HCT116 (cell line): Measurements from ENCODE around the gene TOX2. TPM values are rescaled to one million over a fixed set of nuclear protein-coding genes. Genes with fewer than 3 reads are reported as not detected.

Source experiments
- ATAC-seq: fragments of 200-7000 bp; cut with Tn5 transposase; 2 replicates; pipeline ENCODE4 v1.9.1; 2020; ENCODE audit warnings: mild to moderate bottlenecking, moderate library complexity
- BruUV-seq: library from RNA; stranded (reverse); fragments of 400-500 nt; replicated peaks from 2 replicates; lab custom pipeline; 2021; lab: Mats Ljungman, UMichigan
- CTCF ChIA-PET: fragments of 300-600 bp; sonication (Branson Sonifier 250); formaldehyde crosslinking; loops from one replicate; lab custom pipeline; 2021; ENCODE audit warnings: antibody characterized with exemption; lab: Charles Lee
- POLR2A ChIA-PET: fragments of 300-600, 350-600 bp; sonication (Branson Sonifier 250); formaldehyde crosslinking; loops from one replicate; lab custom pipeline; 2021; ENCODE audit warnings: antibody characterized with exemption; lab: Charles Lee
- RAD21 ChIA-PET, 2 experiments: fragments of 300-600 bp; sonication (Branson Sonifier 250); formaldehyde crosslinking; loops; one replicate each; lab custom pipeline; 2023; ENCODE audit warnings: low total read pairs in 2 of 2; ENCODE audit not compliant: uncharacterized antibody in 2 of 2, unreplicated experiment in 2 of 2, low non-redundant PET in 1 of 2; lab: Charles Lee
- DNase-seq: peaks from one replicate; pipeline ENCODE4 v3.0.0-alpha.2; 2010; ENCODE audit warnings: low read depth, low spot score
- H2AFZ ChIP-seq: fragments of 200-600 bp; shearing (Covaris generic), sonication (generic); 2 replicates; pipeline ENCODE4 v1.6.1; 2017; ENCODE audit warnings: low read depth, mixed run types, mixed read lengths, antibody characterized with exemption, low read length; ENCODE audit not compliant: poor library complexity, severe bottlenecking
- H3K27ac ChIP-seq: 2 replicates; pipeline ENCODE4 v1.5.1; 2012; ENCODE audit warnings: low read depth, low read length
- H3K27me3 ChIP-seq: fragments of 200-600 bp; sonication (generic); 2 replicates; pipeline ENCODE4 v1.6.1; 2016; ENCODE audit warnings: mixed run types, low read length, mixed read lengths; ENCODE audit not compliant: insufficient read depth
- H3K36me3 ChIP-seq, 2 experiments: fragments of 200-500 bp in 1 of 2; fragments of 200-600 bp in 1 of 2; sonication (Bioruptor generic) in 1 of 2; sonication (generic) in 1 of 2; 2 replicates each; pipeline versions ENCODE4 v1.5.1 to v1.6.1; 2014 to 2016; ENCODE audit warnings: low read length in 2 of 2, inconsistent platforms in 1 of 2, mixed read lengths in 1 of 2, mixed run types in 1 of 2; ENCODE audit not compliant: insufficient read depth in 2 of 2, control insufficient read depth in 1 of 2
- H3K4me1 ChIP-seq, 2 experiments: fragments of 200-600 bp in 1 of 2; sonication (generic) in 1 of 2; 2 replicates each; pipeline versions ENCODE4 v1.5.1 to v1.6.1; 2012 to 2017; ENCODE audit warnings: low read length in 2 of 2, inconsistent platforms in 1 of 2, mild to moderate bottlenecking in 1 of 2, mixed read lengths in 1 of 2, mixed run types in 1 of 2, moderate library complexity in 1 of 2; ENCODE audit not compliant: insufficient read depth in 2 of 2, control insufficient read depth in 1 of 2
- H3K4me2 ChIP-seq: fragments of 200-600 bp; sonication (generic); 2 replicates; pipeline ENCODE4 v1.6.1; 2017; ENCODE audit warnings: mixed run types, low read length, mixed read lengths
- H3K4me3 ChIP-seq, 2 experiments: fragments of 200-600 bp in 1 of 2; sonication (generic) in 1 of 2; replicated peaks in 1 of 2; 2 replicates each; pipeline ENCODE4 v1.5.1; 2011 to 2016; ENCODE audit warnings: low read length in 2 of 2, control low read depth in 1 of 2, low read depth in 1 of 2, mild to moderate bottlenecking in 1 of 2, mixed read lengths in 1 of 2, mixed run types in 1 of 2
- H3K79me2 ChIP-seq: fragments of 200-600 bp; sonication (generic); 2 replicates; pipeline ENCODE4 v1.6.1; 2017; ENCODE audit warnings: mild to moderate bottlenecking, mixed run types, low read length, moderate library complexity, mixed read lengths; ENCODE audit not compliant: insufficient read depth
- H3K9ac ChIP-seq: fragments of 200-600 bp; sonication (generic); 2 replicates; pipeline ENCODE4 v1.6.1; 2016; ENCODE audit warnings: low read length, mixed read lengths
- H3K9me2 ChIP-seq: fragments of 200-600 bp; sonication (generic), shearing (Covaris generic); 2 replicates; pipeline ENCODE4 v1.6.1; 2017; ENCODE audit warnings: mixed run types, mild to moderate bottlenecking, moderate library complexity; ENCODE audit not compliant: insufficient read depth
- H3K9me3 ChIP-seq, 2 experiments: fragments of 200-500 bp in 1 of 2; fragments of 200-600 bp in 1 of 2; sonication (Bioruptor generic) in 1 of 2; sonication (generic) in 1 of 2; 2 replicates each; pipeline ENCODE4 v1.6.1; 2014 to 2017; ENCODE audit warnings: low read length in 2 of 2, mixed read lengths in 2 of 2, inconsistent platforms in 1 of 2, low read depth in 1 of 2, mild to moderate bottlenecking in 1 of 2, mixed run types in 1 of 2, moderate library complexity in 1 of 2; ENCODE audit not compliant: control insufficient read depth in 1 of 2, insufficient read depth in 1 of 2
- H4K20me1 ChIP-seq: fragments of 200-600 bp; sonication (generic), shearing (Covaris generic); 2 replicates; pipeline ENCODE4 v1.6.1; 2017; ENCODE audit warnings: mixed run types, mild to moderate bottlenecking, moderate library complexity; ENCODE audit not compliant: insufficient read depth
- CBX3 ChIP-seq: IDR thresholded peaks from 2 replicates; pipeline ENCODE4 v1.6.1; 2012; ENCODE audit warnings: low read depth
- CEBPB ChIP-seq: IDR thresholded peaks from 2 replicates; pipeline ENCODE4 v1.6.1; 2012; ENCODE audit warnings: low read depth
- EZH2 ChIP-seq: fragments of 200-600 bp; sonication (generic); IDR thresholded peaks from 2 replicates; pipeline ENCODE4 v1.6.1; 2017; ENCODE audit warnings: antibody characterized with exemption, mixed run types
- EZH2phosphoT487 ChIP-seq: fragments of 200-600 bp; IDR thresholded peaks from 2 replicates; pipeline ENCODE4 v1.6.1; 2018; ENCODE audit warnings: antibody characterized with exemption, borderline replicate concordance
- FOSL1 ChIP-seq: IDR thresholded peaks from 2 replicates; pipeline ENCODE4 v1.6.1; 2012; ENCODE audit warnings: low read depth
- JUND ChIP-seq: IDR thresholded peaks from 2 replicates; pipeline ENCODE4 v1.6.1; 2012
- POLR2A ChIP-seq: IDR thresholded peaks from 2 replicates; pipeline ENCODE4 v1.7.0; 2011; ENCODE audit warnings: borderline replicate concordance; ENCODE audit not compliant: insufficient read depth, insufficient read length; ENCODE audit errors: extremely low read depth
- RAD21 ChIP-seq: IDR thresholded peaks from 2 replicates; pipeline ENCODE4 v1.6.1; 2012; ENCODE audit warnings: low read depth, mild to moderate bottlenecking
- SIN3A ChIP-seq: IDR thresholded peaks from 2 replicates; pipeline ENCODE4 v1.6.1; 2012; ENCODE audit warnings: low read depth
- SP1 ChIP-seq: IDR thresholded peaks from 2 replicates; pipeline ENCODE4 v1.6.1; 2012; ENCODE audit warnings: low read depth
- SRF ChIP-seq: IDR thresholded peaks from 2 replicates; pipeline ENCODE4 v1.6.1; 2012; ENCODE audit warnings: low read depth
- TCF7L2 ChIP-seq: IDR thresholded peaks from 2 replicates; pipeline ENCODE4 v1.7.0; 2011; ENCODE audit warnings: borderline replicate concordance, inconsistent platforms; ENCODE audit not compliant: insufficient read depth, insufficient read length; ENCODE audit errors: extremely low read depth
- YY1 ChIP-seq: IDR thresholded peaks from 2 replicates; pipeline ENCODE4 v1.6.1; 2011; ENCODE audit warnings: low read length, low read depth, moderate library complexity, mild to moderate bottlenecking; ENCODE audit not compliant: insufficient replicate concordance; ENCODE audit errors: extremely low read depth
- ZFX ChIP-seq: fragments of 450-650 bp; IDR thresholded peaks from 2 replicates; pipeline ENCODE4 v1.6.1; 2017
- ZNF274 ChIP-seq: fragments of 200-500 bp; sonication (Bioruptor generic); IDR thresholded peaks from 2 replicates; pipeline ENCODE4 v1.6.1; 2014; ENCODE audit warnings: mild to moderate bottlenecking, low read depth, low read length, inconsistent platforms
- intact Hi-C: fragments of 100-400 bp; cut with micrococcal nuclease; formaldehyde crosslinking; loops from 2 replicates; pipeline ENCODE4 v1.10.0; 2022
- total RNA-seq: library from RNA; stranded (reverse); gene quantifications from one replicate; pipeline ENCODE4 v1.2.1, GENCODE V29; 2021; ENCODE audit not compliant: unreplicated experiment
- TF ChIP-seq, protein P1 (sequence below), 3 experiments: fragments of 200-600 bp in 1 of 3; sonication (generic) in 1 of 3; IDR thresholded peaks in 2 of 3; conservative IDR thresholded peaks in 1 of 3; 2 replicates each; pipeline ENCODE4 v1.5.1; 2012 to 2017; ENCODE audit warnings: low read depth in 2 of 3, low read length in 2 of 3, antibody characterized with exemption in 1 of 3, borderline replicate concordance in 1 of 3, control low read depth in 1 of 3, mild to moderate bottlenecking in 1 of 3, mixed read lengths in 1 of 3, mixed run types in 1 of 3, moderate library complexity in 1 of 3; ENCODE audit not compliant: insufficient read depth in 1 of 3
- TF ChIP-seq, protein P2 (sequence below): IDR thresholded peaks from 2 replicates; pipeline ENCODE4 v1.6.1; 2011; ENCODE audit warnings: mild to moderate bottlenecking, low read length, moderate library complexity; ENCODE audit not compliant: insufficient replicate concordance; ENCODE audit errors: extremely low read depth
- TF ChIP-seq, protein P3 (sequence below): IDR thresholded peaks from 2 replicates; pipeline ENCODE4 v1.6.1; 2012
- TF ChIP-seq, protein P4 (sequence below): IDR thresholded peaks from 2 replicates; pipeline ENCODE4 v1.6.1; 2012
- TF ChIP-seq, protein P5 (sequence below): IDR thresholded peaks from 2 replicates; pipeline ENCODE4 v1.6.1; 2012; ENCODE audit warnings: low read depth

Gene TOX2
- total RNA-seq, 1 experiment from 2014 or later: 39.6 TPM

DNA sequence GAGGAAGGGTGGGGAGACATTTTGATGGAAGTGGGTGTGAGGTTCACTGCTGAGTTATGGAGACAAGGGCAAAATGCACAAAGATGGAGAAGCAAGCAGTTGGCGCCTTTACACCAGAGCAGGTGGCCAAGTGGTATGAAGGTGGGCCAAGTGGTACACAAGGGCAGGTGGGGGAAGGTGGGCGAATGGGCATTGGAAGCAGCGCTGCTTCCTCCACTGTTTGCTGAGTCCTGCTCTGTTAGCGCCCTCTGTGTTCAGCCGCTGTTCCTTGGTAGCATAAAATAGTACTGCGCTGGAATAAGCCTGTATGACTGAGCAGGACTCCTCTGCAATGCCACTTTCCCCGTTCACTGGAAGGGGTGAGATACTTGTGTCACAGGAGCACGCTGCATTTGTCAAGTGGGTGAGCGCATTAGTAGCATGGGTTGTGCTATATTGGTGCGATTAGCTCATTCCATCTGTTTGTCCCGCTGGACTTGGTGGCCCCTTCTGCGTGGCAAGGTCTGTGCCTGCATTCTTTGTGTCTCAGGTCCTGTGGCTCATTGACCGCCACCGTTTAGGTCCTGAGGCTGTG is 116.4 kb downstream of the TOX2 start:
- TF ChIP-seq EZH2phosphoT487 (no peak), CEBPB (no peak), CBX3 (no peak), POLR2A (no peak), YY1 (no peak), ZFX (no peak), SRF (no peak), SIN3A (no peak), RAD21 (no peak), TCF7L2 (no peak), JUND (no peak), SP1 (no peak), ZNF274 (no peak), FOSL1 (no peak), EZH2 (no peak)
- TF ChIP-seq, protein P1, sequence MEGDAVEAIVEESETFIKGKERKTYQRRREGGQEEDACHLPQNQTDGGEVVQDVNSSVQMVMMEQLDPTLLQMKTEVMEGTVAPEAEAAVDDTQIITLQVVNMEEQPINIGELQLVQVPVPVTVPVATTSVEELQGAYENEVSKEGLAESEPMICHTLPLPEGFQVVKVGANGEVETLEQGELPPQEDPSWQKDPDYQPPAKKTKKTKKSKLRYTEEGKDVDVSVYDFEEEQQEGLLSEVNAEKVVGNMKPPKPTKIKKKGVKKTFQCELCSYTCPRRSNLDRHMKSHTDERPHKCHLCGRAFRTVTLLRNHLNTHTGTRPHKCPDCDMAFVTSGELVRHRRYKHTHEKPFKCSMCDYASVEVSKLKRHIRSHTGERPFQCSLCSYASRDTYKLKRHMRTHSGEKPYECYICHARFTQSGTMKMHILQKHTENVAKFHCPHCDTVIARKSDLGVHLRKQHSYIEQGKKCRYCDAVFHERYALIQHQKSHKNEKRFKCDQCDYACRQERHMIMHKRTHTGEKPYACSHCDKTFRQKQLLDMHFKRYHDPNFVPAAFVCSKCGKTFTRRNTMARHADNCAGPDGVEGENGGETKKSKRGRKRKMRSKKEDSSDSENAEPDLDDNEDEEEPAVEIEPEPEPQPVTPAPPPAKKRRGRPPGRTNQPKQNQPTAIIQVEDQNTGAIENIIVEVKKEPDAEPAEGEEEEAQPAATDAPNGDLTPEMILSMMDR (IDR thresholded peaks at IDR 0.05 in 2 of 3, conservative IDR thresholded peaks at IDR 0.05 in 1 of 3; ENCODE audit: borderline replicate concordance in 1 of 3, insufficient read depth in 1 of 3, low read depth in 2 of 3, low read length in 2 of 3): no peak
- TF ChIP-seq, protein P2, sequence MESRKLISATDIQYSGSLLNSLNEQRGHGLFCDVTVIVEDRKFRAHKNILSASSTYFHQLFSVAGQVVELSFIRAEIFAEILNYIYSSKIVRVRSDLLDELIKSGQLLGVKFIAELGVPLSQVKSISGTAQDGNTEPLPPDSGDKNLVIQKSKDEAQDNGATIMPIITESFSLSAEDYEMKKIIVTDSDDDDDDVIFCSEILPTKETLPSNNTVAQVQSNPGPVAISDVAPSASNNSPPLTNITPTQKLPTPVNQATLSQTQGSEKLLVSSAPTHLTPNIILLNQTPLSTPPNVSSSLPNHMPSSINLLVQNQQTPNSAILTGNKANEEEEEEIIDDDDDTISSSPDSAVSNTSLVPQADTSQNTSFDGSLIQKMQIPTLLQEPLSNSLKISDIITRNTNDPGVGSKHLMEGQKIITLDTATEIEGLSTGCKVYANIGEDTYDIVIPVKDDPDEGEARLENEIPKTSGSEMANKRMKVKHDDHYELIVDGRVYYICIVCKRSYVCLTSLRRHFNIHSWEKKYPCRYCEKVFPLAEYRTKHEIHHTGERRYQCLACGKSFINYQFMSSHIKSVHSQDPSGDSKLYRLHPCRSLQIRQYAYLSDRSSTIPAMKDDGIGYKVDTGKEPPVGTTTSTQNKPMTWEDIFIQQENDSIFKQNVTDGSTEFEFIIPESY: no peak
- TF ChIP-seq, protein P3, sequence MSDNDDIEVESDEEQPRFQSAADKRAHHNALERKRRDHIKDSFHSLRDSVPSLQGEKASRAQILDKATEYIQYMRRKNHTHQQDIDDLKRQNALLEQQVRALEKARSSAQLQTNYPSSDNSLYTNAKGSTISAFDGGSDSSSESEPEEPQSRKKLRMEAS: no peak
- TF ChIP-seq, protein P4, sequence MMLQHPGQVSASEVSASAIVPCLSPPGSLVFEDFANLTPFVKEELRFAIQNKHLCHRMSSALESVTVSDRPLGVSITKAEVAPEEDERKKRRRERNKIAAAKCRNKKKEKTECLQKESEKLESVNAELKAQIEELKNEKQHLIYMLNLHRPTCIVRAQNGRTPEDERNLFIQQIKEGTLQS: no peak
- TF ChIP-seq, protein P5, sequence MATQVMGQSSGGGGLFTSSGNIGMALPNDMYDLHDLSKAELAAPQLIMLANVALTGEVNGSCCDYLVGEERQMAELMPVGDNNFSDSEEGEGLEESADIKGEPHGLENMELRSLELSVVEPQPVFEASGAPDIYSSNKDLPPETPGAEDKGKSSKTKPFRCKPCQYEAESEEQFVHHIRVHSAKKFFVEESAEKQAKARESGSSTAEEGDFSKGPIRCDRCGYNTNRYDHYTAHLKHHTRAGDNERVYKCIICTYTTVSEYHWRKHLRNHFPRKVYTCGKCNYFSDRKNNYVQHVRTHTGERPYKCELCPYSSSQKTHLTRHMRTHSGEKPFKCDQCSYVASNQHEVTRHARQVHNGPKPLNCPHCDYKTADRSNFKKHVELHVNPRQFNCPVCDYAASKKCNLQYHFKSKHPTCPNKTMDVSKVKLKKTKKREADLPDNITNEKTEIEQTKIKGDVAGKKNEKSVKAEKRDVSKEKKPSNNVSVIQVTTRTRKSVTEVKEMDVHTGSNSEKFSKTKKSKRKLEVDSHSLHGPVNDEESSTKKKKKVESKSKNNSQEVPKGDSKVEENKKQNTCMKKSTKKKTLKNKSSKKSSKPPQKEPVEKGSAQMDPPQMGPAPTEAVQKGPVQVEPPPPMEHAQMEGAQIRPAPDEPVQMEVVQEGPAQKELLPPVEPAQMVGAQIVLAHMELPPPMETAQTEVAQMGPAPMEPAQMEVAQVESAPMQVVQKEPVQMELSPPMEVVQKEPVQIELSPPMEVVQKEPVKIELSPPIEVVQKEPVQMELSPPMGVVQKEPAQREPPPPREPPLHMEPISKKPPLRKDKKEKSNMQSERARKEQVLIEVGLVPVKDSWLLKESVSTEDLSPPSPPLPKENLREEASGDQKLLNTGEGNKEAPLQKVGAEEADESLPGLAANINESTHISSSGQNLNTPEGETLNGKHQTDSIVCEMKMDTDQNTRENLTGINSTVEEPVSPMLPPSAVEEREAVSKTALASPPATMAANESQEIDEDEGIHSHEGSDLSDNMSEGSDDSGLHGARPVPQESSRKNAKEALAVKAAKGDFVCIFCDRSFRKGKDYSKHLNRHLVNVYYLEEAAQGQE: no peak
- TF ChIP-seq, all 23 proteins: peak for 0
- POLR2A ChIA-PET: no interaction called here
- intact Hi-C loops: no loop called here

More for the DNA sequence above, 116.4 kb downstream of the TOX2 start:
- Histone ChIP-seq H3K4me1 (no peaks in the 10 kb centered on the region), H3K36me3 (no peaks in the 10 kb centered on the region), H3K9me2 (no peaks in the 10 kb centered on the region), H2AFZ (no peak overlapping the region), H3K27me3 (no peaks in the 10 kb centered on the region), H3K9me3 (no peaks in the 10 kb centered on the region), H3K4me3 (no peak overlapping the region), H3K27ac (no peak overlapping the region), H4K20me1 (no peaks in the 10 kb centered on the region), H3K4me2 (no peak overlapping the region), H3K79me2 (no peaks in the 10 kb centered on the region), H3K9ac (no peak overlapping the region)
- BruUV-seq: no TSS peak
- DNase-seq: no peak
- CTCF ChIA-PET: no interaction called here
- ATAC-seq: no peak
- RAD21 ChIA-PET: no interaction called here
